ENCODE measurements around the gene SOX3. TPM values are rescaled to one million over a fixed set of nuclear protein-coding genes. Genes with fewer than 3 reads are reported as not detected.

The SOX3 gene
- total and polyA plus RNA-seq, 2 of the 8 experiments (the other 6 are each of a cell fraction or from before 2014, with no cell fraction given): 10.4 to 41.0 TPM

GRCh38 chrX:140480765-140481164 lies 24.1 kb downstream of the SOX3 start:
- Histone ChIP-seq H2BK120ac (replicated peaks; ENCODE audit: low read depth, low read length) (no peak overlapping the region), H3K4me3 (ENCODE audit: extremely low read depth in 1 of 4, insufficient read depth in 2 of 4, low read depth in 3 of 4, low read length in 4 of 4) (no peak overlapping the region), H3K27me3 (replicated peaks in 1 of 4; ENCODE audit: control insufficient read depth in 3 of 4, extremely low read depth in 1 of 4, insufficient read depth in 3 of 4, low read length in 3 of 4) (no peaks in the 10 kb centered on the region), H2AK5ac (ENCODE audit: low read depth, low read length) (no peak overlapping the region), H3K56ac (replicated peaks; ENCODE audit: insufficient read length, low read depth, low read length) (no peak overlapping the region), H3K23me2 (ENCODE audit: low read depth, low read length) (no peaks in the 10 kb centered on the region), H4K5ac (ENCODE audit: insufficient read length, low read depth, low read length) (no peak overlapping the region), H3K4ac (replicated peaks; ENCODE audit: insufficient read length, low read depth, low read length) (no peak overlapping the region), H2BK20ac (ENCODE audit: low read length) (no peak overlapping the region), H3K27ac (ENCODE audit: low read depth, low read length) (no peak overlapping the region), H2BK5ac (ENCODE audit: low read depth, low read length) (no peak overlapping the region), H2BK15ac (ENCODE audit: low read length) (no peak overlapping the region), H3K9me3 (ENCODE audit: insufficient read depth in 2 of 2, low read depth in 1 of 2, low read length in 1 of 2) (peaks cover 0 to 6% of the 10 kb centered on the region in 2 experiments; a peak in 1 of 4 replicates), H3K18ac (ENCODE audit: extremely low read depth, low read length) (no peak overlapping the region), H3K79me1 (ENCODE audit: low read depth, low read length) (no peaks in the 10 kb centered on the region), H3K23ac (ENCODE audit: insufficient read length) (no peak overlapping the region), H3K14ac (ENCODE audit: insufficient read length) (no peak overlapping the region), H2BK12ac (ENCODE audit: low read depth, low read length) (no peak overlapping the region), H3K4me1 (replicated peaks in 1 of 4; ENCODE audit: control insufficient read depth in 3 of 4, insufficient read depth in 4 of 4, low read length in 3 of 4) (no peaks in the 10 kb centered on the region), H3K79me2 (ENCODE audit: control insufficient read depth in 1 of 2, insufficient read depth in 2 of 2, low read length in 2 of 2) (no peaks in the 10 kb centered on the region), H3K36me3 (ENCODE audit: control insufficient read depth in 2 of 4, insufficient read depth in 4 of 4, low read length in 3 of 4) (no peaks in the 10 kb centered on the region), H4K8ac (ENCODE audit: extremely low read depth, insufficient read depth, low read length) (no peak overlapping the region), H3K9ac (replicated peaks in 1 of 4; ENCODE audit: extremely low read depth in 1 of 4, low read depth in 3 of 4, low read length in 3 of 4) (no peak overlapping the region), H4K91ac (replicated peaks; ENCODE audit: insufficient read length, low read length) (no peak overlapping the region), H4K20me1 (replicated peaks in 1 of 2; ENCODE audit: control insufficient read depth in 1 of 2, insufficient read depth in 2 of 2, low read length in 2 of 2) (no peaks in the 10 kb centered on the region), H3K4me2 (ENCODE audit: insufficient read depth in 1 of 2, low read depth in 2 of 2, low read length in 2 of 2) (no peak overlapping the region), H2AFZ (ENCODE audit: low read length) (no peak overlapping the region)
- no peak for DNase-seq (ENCODE audit: low read depth in 1 of 2, low spot score in 2 of 2)
- FAIRE-seq: no peak
- ChIA-PET CTCF (ENCODE audit: partially characterized antibody) (interaction anchor here (0.5 kb wide), 1 partner anchor 383 kb away, joined by 3 read pairs; no protein-coding TSS in a partner anchor), POLR2A (ENCODE audit: partially characterized antibody) (no interaction called here)
- no peak for TF ChIP-seq SIRT6 (IDR thresholded peaks at IDR 0.05; ENCODE audit: low read length)
- no peak for TF ChIP-seq CEBPB (IDR thresholded peaks at IDR 0.05; ENCODE audit: low read depth, low read length)
- TF ChIP-seq SP2 (IDR thresholded peaks at IDR 0.05; ENCODE audit: low read length): no peak
- TF ChIP-seq RAD21 (IDR thresholded peaks at IDR 0.05 in 1 of 2, conservative IDR thresholded peaks at IDR 0.05 in 1 of 2; ENCODE audit: low read depth in 2 of 2, low read length in 2 of 2): no peak
- no peak for TF ChIP-seq SAP30 (IDR thresholded peaks at IDR 0.05; ENCODE audit: insufficient read depth, insufficient replicate concordance, low read length)
- no peak for TF ChIP-seq CBX8 (IDR thresholded peaks at IDR 0.05; ENCODE audit: borderline replicate concordance, low read depth, low read length)
- TF ChIP-seq ATF3 (IDR thresholded peaks at IDR 0.05; ENCODE audit: insufficient read depth, low read depth, low read length): no peak
- no peak for TF ChIP-seq SRF (IDR thresholded peaks at IDR 0.05; ENCODE audit: low read depth, low read length)
- TF ChIP-seq SP1 (IDR thresholded peaks at IDR 0.05; ENCODE audit: low read depth, low read length): no peak
- no peak for TF ChIP-seq SIX5 (IDR thresholded peaks at IDR 0.05; ENCODE audit: low read depth, low read length)
- no peak for TF ChIP-seq MAX (IDR thresholded peaks at IDR 0.05)
- TF ChIP-seq TEAD4 (IDR thresholded peaks at IDR 0.05; ENCODE audit: low read depth, low read length): no peak
- TF ChIP-seq RXRA (IDR thresholded peaks at IDR 0.05; ENCODE audit: insufficient read depth, low read depth, low read length): no peak
- no peak for TF ChIP-seq RFX5 (IDR thresholded peaks at IDR 0.05; ENCODE audit: borderline replicate concordance, low read depth, low read length)
- no peak for TF ChIP-seq RNF2 (IDR thresholded peaks at IDR 0.05; ENCODE audit: borderline replicate concordance, low read depth, low read length, missing control alignments, poor library complexity, severe bottlenecking)
